AG10803 (cell line): Measurements from ENCODE around the gene FBXO44.

ENCODE experiments used
- DNase-seq: peaks from one replicate; pipeline ENCODE4 v3.0.0; 2010; ENCODE audit warnings: low read depth
- H3K4me3 ChIP-seq: 2 replicates; pipeline ENCODE4 v1.5.1; 2011; ENCODE audit warnings: mild to moderate bottlenecking, low read length, control low read depth
- TF ChIP-seq, protein P1 (sequence below): conservative IDR thresholded peaks from 2 replicates; pipeline ENCODE4 v1.5.1; 2011; ENCODE audit warnings: mild to moderate bottlenecking, low read length, control low read depth, inconsistent platforms

The FBXO44 gene

DNA sequence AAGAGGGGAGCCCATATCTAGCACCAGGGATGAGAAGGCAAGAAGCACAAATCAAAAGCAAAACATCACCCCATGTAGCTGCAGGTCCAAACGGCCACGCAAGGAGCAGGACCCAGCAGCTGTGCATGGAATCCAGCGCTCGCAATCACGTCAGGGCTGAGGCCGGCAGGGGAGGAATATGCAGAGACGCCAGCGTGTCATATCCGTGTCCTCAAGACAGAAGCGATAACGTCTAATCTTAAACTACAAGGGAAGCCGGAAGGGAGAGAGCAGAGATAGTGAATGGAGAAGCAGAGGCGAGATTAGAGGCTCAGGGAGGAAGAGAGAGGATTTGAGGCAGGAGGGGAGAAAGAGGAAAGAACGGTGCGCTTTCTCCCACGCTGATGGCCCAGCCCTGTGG, 39.6 kb upstream of the FBXO44 start:
- no peak overlapping the region for H3K4me3 ChIP-seq
- DNase-seq: no peak
- TF ChIP-seq, protein P1, sequence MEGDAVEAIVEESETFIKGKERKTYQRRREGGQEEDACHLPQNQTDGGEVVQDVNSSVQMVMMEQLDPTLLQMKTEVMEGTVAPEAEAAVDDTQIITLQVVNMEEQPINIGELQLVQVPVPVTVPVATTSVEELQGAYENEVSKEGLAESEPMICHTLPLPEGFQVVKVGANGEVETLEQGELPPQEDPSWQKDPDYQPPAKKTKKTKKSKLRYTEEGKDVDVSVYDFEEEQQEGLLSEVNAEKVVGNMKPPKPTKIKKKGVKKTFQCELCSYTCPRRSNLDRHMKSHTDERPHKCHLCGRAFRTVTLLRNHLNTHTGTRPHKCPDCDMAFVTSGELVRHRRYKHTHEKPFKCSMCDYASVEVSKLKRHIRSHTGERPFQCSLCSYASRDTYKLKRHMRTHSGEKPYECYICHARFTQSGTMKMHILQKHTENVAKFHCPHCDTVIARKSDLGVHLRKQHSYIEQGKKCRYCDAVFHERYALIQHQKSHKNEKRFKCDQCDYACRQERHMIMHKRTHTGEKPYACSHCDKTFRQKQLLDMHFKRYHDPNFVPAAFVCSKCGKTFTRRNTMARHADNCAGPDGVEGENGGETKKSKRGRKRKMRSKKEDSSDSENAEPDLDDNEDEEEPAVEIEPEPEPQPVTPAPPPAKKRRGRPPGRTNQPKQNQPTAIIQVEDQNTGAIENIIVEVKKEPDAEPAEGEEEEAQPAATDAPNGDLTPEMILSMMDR: no peak

GRCh38 chr1:11616766-11617165, 37.9 kb upstream of the FBXO44 start:
- DNase-seq: no peak
- no peak overlapping the region for H3K4me3 ChIP-seq
- TF ChIP-seq, protein P1: no peak

DNA sequence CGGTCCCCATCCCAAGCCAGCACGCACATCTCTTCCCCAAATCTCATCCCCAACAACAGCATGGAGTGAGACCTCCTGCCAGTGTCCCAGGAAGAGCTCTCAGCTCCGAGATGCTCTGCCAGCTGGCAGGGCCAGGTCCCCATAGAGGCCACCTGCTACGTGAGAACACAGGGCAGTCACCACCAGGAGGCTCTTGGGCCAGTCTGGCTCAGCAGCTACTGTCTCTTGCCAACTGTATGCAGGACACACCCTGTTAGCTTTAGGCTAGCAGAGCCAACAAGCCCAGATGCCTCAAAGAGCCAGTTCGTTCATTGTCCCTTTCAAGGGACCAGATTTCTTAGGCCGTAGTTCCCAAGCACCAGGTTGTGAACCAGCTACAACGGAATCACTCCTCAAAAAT, 37.4 kb upstream of the FBXO44 start:
- no peak overlapping the region for H3K4me3 ChIP-seq
- DNase-seq: no peak
- TF ChIP-seq, protein P1: no peak

GRCh38 chr1:11617741-11618140, 36.9 kb upstream of the FBXO44 start:
- TF ChIP-seq, protein P1: no peak
- H3K4me3 ChIP-seq: no peak overlapping the region
- no peak for DNase-seq

GRCh38 chr1:11620405-11620804, 34.3 kb upstream of the FBXO44 start:
- no peak for DNase-seq
- H3K4me3 ChIP-seq: no peak overlapping the region
- TF ChIP-seq, protein P1: no peak

- H3K4me3 ChIP-seq: no peak overlapping the region
- TF ChIP-seq, protein P1: no peak
- DNase-seq: no peak
These were observed 33.8 kb upstream of the FBXO44 start for GRCh38 chr1:11620924-11621323.

DNA sequence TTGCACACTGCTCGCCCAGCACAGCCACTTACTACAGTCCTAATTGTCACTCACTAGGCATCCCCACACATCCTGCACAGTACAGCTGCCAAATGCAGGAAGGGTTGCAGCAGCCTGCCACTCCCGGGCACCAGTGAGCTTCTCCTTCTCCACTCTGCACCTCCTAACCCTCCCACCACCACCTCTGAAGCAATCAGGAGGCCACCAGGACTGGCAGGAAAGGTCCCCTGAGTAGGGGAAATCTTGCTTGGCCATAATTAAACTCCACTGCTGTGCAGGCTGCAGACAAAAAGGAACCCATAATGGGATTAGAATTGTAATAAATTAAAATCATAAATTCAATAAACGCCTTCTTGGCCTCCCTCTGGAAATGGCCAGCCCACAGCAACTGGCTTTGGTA, 32.3 kb upstream of the FBXO44 start:
- TF ChIP-seq, protein P1: no peak
- no peak overlapping the region for H3K4me3 ChIP-seq
- DNase-seq: no peak
